Neural progenitor cell (in vitro differentiated cells): ENCODE data around the gene INCA1. TPM values are rescaled to one million over a fixed set of nuclear protein-coding genes. Genes with fewer than 3 reads are reported as not detected.

Experiments used
- DNase-seq: peaks from one replicate; pipeline ENCODE4 v3.0.0-alpha.2; 2016; ENCODE audit warnings: low spot score
- H2AFZ ChIP-seq: fragments of 200-600 bp; sonication (generic); replicated peaks from 2 replicates; pipeline ENCODE4 v1.6.1; 2016; ENCODE audit warnings: antibody characterized with exemption
- H3F3A ChIP-seq: fragments of 200-600 bp; sonication (generic); 2 replicates; pipeline ENCODE4 v1.6.1; 2016; ENCODE audit warnings: antibody characterized with exemption, low read depth
- H3K27ac ChIP-seq: fragments of 200-600 bp; sonication (generic); 2 replicates; pipeline ENCODE4 v1.5.1; 2016; ENCODE audit warnings: mild to moderate bottlenecking
- H3K27me3 ChIP-seq: fragments of 200-600 bp; sonication (generic); 2 replicates; pipeline ENCODE4 v1.6.1; 2016; ENCODE audit warnings: mild to moderate bottlenecking, moderate library complexity
- H3K36me3 ChIP-seq: fragments of 200-600 bp; sonication (generic); 2 replicates; pipeline ENCODE4 v1.5.1; 2016
- H3K4me1 ChIP-seq: fragments of 200-600 bp; sonication (generic); 2 replicates; pipeline ENCODE4 v1.6.1; 2016; ENCODE audit warnings: mixed run types
- H3K4me2 ChIP-seq: fragments of 200-600 bp; sonication (generic); 2 replicates; pipeline ENCODE4 v1.6.1; 2016
- H3K4me3 ChIP-seq: fragments of 200-600 bp; sonication (generic); 2 replicates; pipeline ENCODE4 v1.5.1; 2016
- H3K79me2 ChIP-seq: fragments of 200-600 bp; sonication (generic); 2 replicates; pipeline ENCODE4 v1.6.1; 2016; ENCODE audit warnings: low read depth
- H3K9ac ChIP-seq: fragments of 200-600 bp; sonication (generic); 2 replicates; pipeline ENCODE4 v1.6.1; 2016
- H3K9me3 ChIP-seq: fragments of 200-600 bp; sonication (generic); 2 replicates; pipeline ENCODE4 v1.5.1; 2016; ENCODE audit warnings: low read depth
- H4K20me1 ChIP-seq: fragments of 200-600 bp; sonication (generic); 2 replicates; pipeline ENCODE4 v1.6.1; 2016; ENCODE audit warnings: low read depth
- H3K27ac Mint-ChIP-seq: 3 replicates; pipeline ENCODE4 v1.8.0; 2021; ENCODE audit warnings: mixed read lengths
- H3K27me3 Mint-ChIP-seq: 2 replicates; pipeline ENCODE4 v1.8.0; 2022; ENCODE audit warnings: low read depth, mild to moderate bottlenecking, inconsistent platforms, moderate library complexity, mixed read lengths; ENCODE audit not compliant: insufficient read depth
- H3K36me3 Mint-ChIP-seq: 3 replicates; pipeline ENCODE4 v1.8.0; 2021; ENCODE audit warnings: mixed read lengths
- H3K4me1 Mint-ChIP-seq: 3 replicates; pipeline ENCODE4 v1.8.0; 2021; ENCODE audit warnings: mixed read lengths
- H3K4me3 Mint-ChIP-seq: 3 replicates; pipeline ENCODE4 v1.8.0; 2021; ENCODE audit warnings: mild to moderate bottlenecking, moderate library complexity, mixed read lengths
- H3K9me3 Mint-ChIP-seq: 3 replicates; pipeline ENCODE4 v1.8.0; 2020; ENCODE audit warnings: mixed read lengths
- CTCF ChIP-seq: fragments of 200-600 bp; sonication (generic); IDR thresholded peaks from 2 replicates; pipeline ENCODE4 v1.5.1; 2017; ENCODE audit warnings: antibody characterized with exemption, mild to moderate bottlenecking
- EZH2 ChIP-seq: fragments of 200-600 bp; sonication (generic); IDR thresholded peaks from 2 replicates; pipeline ENCODE4 v1.6.1; 2017; ENCODE audit warnings: antibody characterized with exemption, mild to moderate bottlenecking, moderate library complexity
- EZH2phosphoT487 ChIP-seq: fragments of 200-600 bp; sonication (generic); IDR thresholded peaks from 2 replicates; pipeline ENCODE4 v1.6.1; 2017; ENCODE audit warnings: antibody characterized with exemption
- total RNA-seq: library from RNA; depleted of rRNA; stranded (reverse); fragments of >200 nt; gene quantifications from 2 replicates; pipeline ENCODE4 v1.2.3, GENCODE V29; 2015; ENCODE audit warnings: low replicate concordance

The INCA1 gene
- total RNA-seq, 1 donor from 2014 or later: 0.52 TPM

- H3K9me3 Mint-ChIP-seq: no peaks in the 10 kb centered on the region
- Histone ChIP-seq H3K4me1 (no peaks in the 10 kb centered on the region), H3K4me3 (no peak overlapping the region), H3F3A (no peaks in the 10 kb centered on the region), H2AFZ (no peak overlapping the region), H3K27me3 (peaks cover 27% of the 10 kb centered on the region), H3K9ac (no peak overlapping the region), H3K9me3 (no peaks in the 10 kb centered on the region), H3K79me2 (no peaks in the 10 kb centered on the region), H4K20me1 (no peaks in the 10 kb centered on the region), H3K27ac (no peak overlapping the region), H3K4me2 (no peak overlapping the region), H3K36me3 (no peaks in the 10 kb centered on the region)
- H3K4me1 Mint-ChIP-seq: peaks cover 3% of the 10 kb centered on the region
- H3K4me3 Mint-ChIP-seq: no peak overlapping the region
- peaks cover 16% of the 10 kb centered on the region for H3K27me3 Mint-ChIP-seq
- H3K36me3 Mint-ChIP-seq: peaks cover 4% of the 10 kb centered on the region
- H3K27ac Mint-ChIP-seq: no peak overlapping the region
- TF ChIP-seq EZH2phosphoT487 (no peak), EZH2 (no peak), CTCF (no peak)
- no peak for DNase-seq
Measured at GRCh38 chr17:5027299-5027698, 30.0 kb upstream of the INCA1 start.

GRCh38 chr17:5024604-5025003 lies 27.3 kb upstream of the INCA1 start:
- Histone ChIP-seq H3K9ac (no peak overlapping the region), H4K20me1 (no peaks in the 10 kb centered on the region), H3F3A (no peaks in the 10 kb centered on the region), H3K4me3 (no peak overlapping the region), H2AFZ (no peak overlapping the region), H3K36me3 (no peaks in the 10 kb centered on the region), H3K9me3 (no peaks in the 10 kb centered on the region), H3K79me2 (no peaks in the 10 kb centered on the region), H3K4me1 (no peaks in the 10 kb centered on the region), H3K27ac (no peak overlapping the region), H3K27me3 (peaks cover 5% of the 10 kb centered on the region), H3K4me2 (no peak overlapping the region)
- Mint-ChIP-seq H3K27ac (peak overlapping the region; percentile 48), H3K4me1 (no peaks in the 10 kb centered on the region), H3K36me3 (peaks cover 16% of the 10 kb centered on the region), H3K27me3 (peaks cover 3% of the 10 kb centered on the region), H3K4me3 (no peak overlapping the region), H3K9me3 (no peaks in the 10 kb centered on the region)
- no peak for DNase-seq
- TF ChIP-seq EZH2 (no peak), CTCF (no peak), EZH2phosphoT487 (no peak)

GRCh38 chr17:5023588-5024147 lies 26.3 kb upstream of the INCA1 start:
- H2AFZ ChIP-seq: no peak overlapping the region
- no peaks in the 10 kb centered on the region for H3K36me3 ChIP-seq
- no peak overlapping the region for H3K4me3 ChIP-seq
- no peaks in the 10 kb centered on the region for H3K27me3 ChIP-seq
- no peak for TF ChIP-seq EZH2phosphoT487
- no peak for TF ChIP-seq EZH2
- Mint-ChIP-seq H3K36me3 (peaks cover 17% of the 10 kb centered on the region), H3K27ac (no peak overlapping the region), H3K4me1 (no peaks in the 10 kb centered on the region), H3K27me3 (no peaks in the 10 kb centered on the region), H3K4me3 (no peak overlapping the region), H3K9me3 (no peaks in the 10 kb centered on the region)
- no peaks in the 10 kb centered on the region for H3K4me1 ChIP-seq
- H3F3A ChIP-seq: no peaks in the 10 kb centered on the region
- no peak overlapping the region for H3K4me2 ChIP-seq
- H3K9ac ChIP-seq: no peak overlapping the region
- no peaks in the 10 kb centered on the region for H3K9me3 ChIP-seq
- no peak overlapping the region for H3K27ac ChIP-seq
- H4K20me1 ChIP-seq: no peaks in the 10 kb centered on the region
- no peaks in the 10 kb centered on the region for H3K79me2 ChIP-seq
- DNase-seq: no peak

GRCh38 chr17:5022171-5022711 lies 24.9 kb upstream of the INCA1 start:
- no peak overlapping the region for H3K4me3 Mint-ChIP-seq
- Histone ChIP-seq H3K4me3 (no peak overlapping the region), H4K20me1 (no peaks in the 10 kb centered on the region), H3K4me2 (no peak overlapping the region), H3K4me1 (no peaks in the 10 kb centered on the region), H3K9me3 (no peaks in the 10 kb centered on the region), H3F3A (no peaks in the 10 kb centered on the region), H3K27me3 (no peaks in the 10 kb centered on the region), H2AFZ (no peak overlapping the region), H3K36me3 (no peaks in the 10 kb centered on the region), H3K79me2 (no peaks in the 10 kb centered on the region), H3K9ac (no peak overlapping the region), H3K27ac (no peak overlapping the region)
- H3K27ac Mint-ChIP-seq: no peak overlapping the region
- no peaks in the 10 kb centered on the region for H3K4me1 Mint-ChIP-seq
- no peak for DNase-seq
- H3K36me3 Mint-ChIP-seq: peaks cover 17% of the 10 kb centered on the region
- no peaks in the 10 kb centered on the region for H3K9me3 Mint-ChIP-seq
- H3K27me3 Mint-ChIP-seq: no peaks in the 10 kb centered on the region
- TF ChIP-seq CTCF: no peak
- no peak for TF ChIP-seq EZH2
- TF ChIP-seq EZH2phosphoT487: no peak
